ENCODE measurements around the gene KRT222.

The KRT222 gene

GRCh38 chr17:40623419-40624210 lies 41.4 kb downstream of the KRT222 start:
- DNase-seq (ENCODE audit: low read depth in 1 of 2, low spot score in 1 of 2): no peak
- H3K4me3 ChIP-seq (replicated peaks; ENCODE audit: insufficient read depth, low read length): no peak overlapping the region
- H3K27ac ChIP-seq (replicated peaks): no peak overlapping the region
- TF ChIP-seq SPI1 (IDR thresholded peaks at IDR 0.05; ENCODE audit: borderline replicate concordance, low read depth): no peak
- TF ChIP-seq REST (IDR thresholded peaks at IDR 0.05; ENCODE audit: insufficient replicate concordance, low read depth): no peak
- no peak for TF ChIP-seq CTCF (IDR thresholded peaks at IDR 0.05; ENCODE audit: insufficient read depth, low read length)
- TF ChIP-seq POLR2AphosphoS5 (IDR thresholded peaks at IDR 0.05; ENCODE audit: low read depth): no peak
- no peak for TF ChIP-seq GABPA (IDR thresholded peaks at IDR 0.05; ENCODE audit: low read depth)
- peaks cover 2% of the 10 kb centered on the region for H3K27me3 ChIP-seq (ENCODE audit: insufficient read depth, poor library complexity, severe bottlenecking)

DNA sequence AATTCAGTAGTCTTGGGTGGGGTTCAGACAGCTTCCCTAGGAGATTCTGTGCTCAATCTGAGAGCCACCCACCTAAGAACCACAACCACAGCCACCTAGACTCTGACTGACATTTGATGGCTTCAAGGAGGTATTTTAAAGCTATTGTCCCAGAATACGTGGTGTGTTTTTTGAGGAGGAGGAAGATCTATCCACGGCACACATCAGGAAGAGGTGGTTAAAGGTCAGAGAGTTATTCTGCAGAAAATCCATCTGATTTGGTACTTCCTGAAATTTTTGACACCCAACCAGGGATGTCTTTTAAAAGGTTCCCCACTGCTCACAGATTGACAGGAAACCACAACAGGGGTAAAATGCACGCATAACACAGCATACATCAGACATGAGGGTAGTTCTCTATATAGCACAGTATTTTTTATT lies 42.5 kb downstream of the KRT222 start:
- Histone ChIP-seq H3K27me3 (ENCODE audit: insufficient read depth, poor library complexity, severe bottlenecking) (peaks cover 2% of the 10 kb centered on the region), H3K4me3 (replicated peaks; ENCODE audit: insufficient read depth, low read length) (no peak overlapping the region), H3K27ac (replicated peaks) (no peak overlapping the region)
- TF ChIP-seq CTCF (IDR thresholded peaks at IDR 0.05; ENCODE audit: insufficient read depth, low read length) (no peak), REST (IDR thresholded peaks at IDR 0.05; ENCODE audit: insufficient replicate concordance, low read depth) (no peak), SPI1 (IDR thresholded peaks at IDR 0.05; ENCODE audit: borderline replicate concordance, low read depth) (peak; percentile 31; the same call in 1 of the 2 replicates), POLR2AphosphoS5 (IDR thresholded peaks at IDR 0.05; ENCODE audit: low read depth) (no peak), GABPA (IDR thresholded peaks at IDR 0.05; ENCODE audit: low read depth) (peak; percentile 72)
- DNase-seq (ENCODE audit: low read depth in 1 of 2, low spot score in 1 of 2): peak in 1 of 2 experiments; percentile 61

GRCh38 chr17:40621578-40621977 lies 43.4 kb downstream of the KRT222 start:
- TF ChIP-seq GABPA (IDR thresholded peaks at IDR 0.05; ENCODE audit: low read depth) (no peak), POLR2AphosphoS5 (IDR thresholded peaks at IDR 0.05; ENCODE audit: low read depth) (no peak), CTCF (IDR thresholded peaks at IDR 0.05; ENCODE audit: insufficient read depth, low read length) (no peak), SPI1 (IDR thresholded peaks at IDR 0.05; ENCODE audit: borderline replicate concordance, low read depth) (no peak), REST (IDR thresholded peaks at IDR 0.05; ENCODE audit: insufficient replicate concordance, low read depth) (no peak)
- Histone ChIP-seq H3K27me3 (ENCODE audit: insufficient read depth, poor library complexity, severe bottlenecking) (peaks cover 2% of the 10 kb centered on the region), H3K27ac (replicated peaks) (no peak overlapping the region), H3K4me3 (replicated peaks; ENCODE audit: insufficient read depth, low read length) (no peak overlapping the region)
- DNase-seq (ENCODE audit: low read depth in 1 of 2, low spot score in 1 of 2): no peak
